Smooth muscle cell (in vitro differentiated cells): ENCODE data around the gene ELAVL3. TPM values are rescaled to one million over a fixed set of nuclear protein-coding genes. Genes with fewer than 3 reads are reported as not detected.
"Not testable (repeated sequence)": the region's sequence is repeated elsewhere in the genome, so short reads cannot be mapped to it uniquely, and the experiment has no call there.

Source experiments
- DNase-seq: peaks from one replicate; lab custom pipeline; 2025; ENCODE audit not compliant: unreplicated experiment; lab: John Stamatoyannopoulos, UW
- H2AFZ ChIP-seq: fragments of 200-600 bp; sonication (generic); 2 replicates; pipeline ENCODE4 v1.6.0; 2016; ENCODE audit warnings: antibody characterized with exemption, low read depth, mild to moderate bottlenecking
- H3F3A ChIP-seq: fragments of 200-600 bp; sonication (generic); 2 replicates; pipeline ENCODE4 v1.6.0; 2017; ENCODE audit warnings: antibody characterized with exemption, low read depth
- H3K27ac ChIP-seq: fragments of 200-600 bp; sonication (generic); 2 replicates; pipeline ENCODE4 v1.5.1; 2016; ENCODE audit warnings: low read depth, mild to moderate bottlenecking
- H3K27me3 ChIP-seq: fragments of 200-600 bp; sonication (generic); 2 replicates; pipeline ENCODE4 v1.6.1; 2016; ENCODE audit warnings: low read depth, mild to moderate bottlenecking
- H3K36me3 ChIP-seq: fragments of 200-600 bp; sonication (generic); 2 replicates; pipeline ENCODE4 v1.5.1; 2016; ENCODE audit warnings: low read depth
- H3K4me1 ChIP-seq: fragments of 200-600 bp; sonication (generic); 2 replicates; pipeline ENCODE4 v1.5.1; 2016; ENCODE audit warnings: low read depth
- H3K4me2 ChIP-seq: fragments of 200-600 bp; sonication (generic); 2 replicates; pipeline ENCODE4 v1.6.0; 2016; ENCODE audit warnings: mild to moderate bottlenecking
- H3K4me3 ChIP-seq: fragments of 200-600 bp; sonication (generic); 2 replicates; pipeline ENCODE4 v1.5.1; 2016; ENCODE audit warnings: mild to moderate bottlenecking
- H3K79me2 ChIP-seq: fragments of 200-600 bp; sonication (generic); 2 replicates; pipeline ENCODE4 v1.6.0; 2016; ENCODE audit warnings: low read depth, mild to moderate bottlenecking
- H3K9ac ChIP-seq: fragments of 200-600 bp; sonication (generic); 2 replicates; pipeline ENCODE4 v1.6.0; 2016; ENCODE audit warnings: low read depth
- H3K9me3 ChIP-seq: fragments of 200-600 bp; sonication (generic); replicated peaks from 2 replicates; pipeline ENCODE4 v1.5.1; 2016; ENCODE audit warnings: low read depth
- H4K20me1 ChIP-seq: fragments of 200-600 bp; sonication (generic); 2 replicates; pipeline ENCODE4 v1.6.0; 2016; ENCODE audit warnings: low read depth
- CTCF ChIP-seq: fragments of 200-600 bp; sonication (generic); IDR thresholded peaks from 2 replicates; pipeline ENCODE4 v1.5.1; 2017; ENCODE audit warnings: borderline replicate concordance, mild to moderate bottlenecking, antibody characterized with exemption; ENCODE audit not compliant: insufficient read depth, poor library complexity, severe bottlenecking
- WGBS: methylation state at CpG from one replicate; pipeline ENCODE4 v1.1.7; 2016; ENCODE audit warnings: low lambda C conversion rate; 5-methylcytosine and 5-hydroxymethylcytosine counted together
- polyA plus RNA-seq: library from polyadenylated mRNA; unstranded; fragments of >200 nt; fragmentation: Nextera tagmentation; extraction: Ambion mirVana; gene quantifications from 2 replicates; pipeline ENCODE4 v1.2.1, GENCODE V29; 2016
- total RNA-seq: library from RNA; depleted of rRNA; stranded (reverse); fragments of >200 nt; gene quantifications from 2 replicates; pipeline ENCODE4 v1.2.3, GENCODE V29; 2014

Gene ELAVL3
- total and polyA plus RNA-seq, 2 experiments from 2014 or later, result not detected

- Histone ChIP-seq H3K27me3 (peaks cover 9% of the 10 kb centered on the region), H3K9me3 (no peaks in the 10 kb centered on the region), H2AFZ (no peak overlapping the region), H3K4me2 (no peak overlapping the region), H3K27ac (no peak overlapping the region), H3K79me2 (no peaks in the 10 kb centered on the region), H4K20me1 (no peaks in the 10 kb centered on the region), H3K36me3 (no peaks in the 10 kb centered on the region), H3K9ac (no peak overlapping the region), H3K4me3 (no peak overlapping the region), H3F3A (no peaks in the 10 kb centered on the region), H3K4me1 (peaks cover 4% of the 10 kb centered on the region)
- TF ChIP-seq CTCF, result no peak
- WGBS, result 100% methylated on average over 2 of the region's 2 CpGs
- DNase-seq, result no peak
Observed at GRCh38 chr19:11414544-11414943, 66.3 kb downstream of the ELAVL3 start.

GRCh38 chr19:11410682-11411081, 70.2 kb downstream of the ELAVL3 start:
- no peak for TF ChIP-seq CTCF
- Histone ChIP-seq H2AFZ (no peak overlapping the region), H3K9me3 (no peaks in the 10 kb centered on the region), H4K20me1 (no peaks in the 10 kb centered on the region), H3K4me2 (no peak overlapping the region), H3K36me3 (no peaks in the 10 kb centered on the region), H3K4me3 (no peak overlapping the region), H3K79me2 (no peaks in the 10 kb centered on the region), H3K9ac (no peak overlapping the region), H3K4me1 (no peaks in the 10 kb centered on the region), H3F3A (no peaks in the 10 kb centered on the region), H3K27me3 (no peaks in the 10 kb centered on the region), H3K27ac (no peak overlapping the region)
- WGBS, result 48% methylated on average over 8 of the region's 8 CpGs
- no peak for DNase-seq

GRCh38 chr19:11408591-11408990, 72.3 kb downstream of the ELAVL3 start:
- no peaks in the 10 kb centered on the region for H4K20me1 ChIP-seq
- H3K9ac ChIP-seq, result no peak overlapping the region
- no peak overlapping the region for H3K4me3 ChIP-seq
- no peaks in the 10 kb centered on the region for H3K27me3 ChIP-seq
- H2AFZ ChIP-seq, result no peak overlapping the region
- no peak overlapping the region for H3K27ac ChIP-seq
- H3K36me3 ChIP-seq, result no peaks in the 10 kb centered on the region
- no peaks in the 10 kb centered on the region for H3K79me2 ChIP-seq
- no peaks in the 10 kb centered on the region for H3K4me1 ChIP-seq
- no peaks in the 10 kb centered on the region for H3K9me3 ChIP-seq
- H3F3A ChIP-seq, result no peaks in the 10 kb centered on the region
- 97% methylated on average over 4 of the region's 4 CpGs for WGBS
- H3K4me2 ChIP-seq, result no peak overlapping the region
- DNase-seq, result no peak
- TF ChIP-seq CTCF, result no peak

- not testable (repeated sequence) for H3F3A ChIP-seq, H3K9me3 ChIP-seq, DNase-seq, H2AFZ ChIP-seq, H3K27me3 ChIP-seq, H4K20me1 ChIP-seq, H3K79me2 ChIP-seq, H3K27ac ChIP-seq, H3K4me3 ChIP-seq, H3K36me3 ChIP-seq, H3K4me2 ChIP-seq, H3K9ac ChIP-seq, H3K4me1 ChIP-seq
- WGBS, result 95% methylated on average over 12 of the region's 12 CpGs
Observed at GRCh38 chr19:11406703-11407236, 74.1 kb downstream of the ELAVL3 start.
